Eye (tissue), 1 donor: ENCODE data around the gene CTNNBL1.
"Not testable (repeated sequence)": the region's sequence is repeated elsewhere in the genome, so short reads cannot be mapped to it uniquely, and the experiment has no call there.

Experiments used
- DNase-seq: peaks from one replicate; pipeline ENCODE4 v3.0.0-alpha.2; 2015

The CTNNBL1 gene

GRCh38 chr20:37829128-37829527, 135.3 kb downstream of the CTNNBL1 start:
- DNase-seq = no peak

- DNase-seq = no peak
These were observed 139.5 kb downstream of the CTNNBL1 start for GRCh38 chr20:37833221-37833896.

- no peak for DNase-seq
These were observed 143.1 kb downstream of the CTNNBL1 start for GRCh38 chr20:37836926-37837325.

- peak; percentile 88 for DNase-seq
These were observed 144.1 kb downstream of the CTNNBL1 start for GRCh38 chr20:37837924-37838323.

GRCh38 chr20:37838769-37839431, 145.1 kb downstream of the CTNNBL1 start:
- no peak for DNase-seq

DNA sequence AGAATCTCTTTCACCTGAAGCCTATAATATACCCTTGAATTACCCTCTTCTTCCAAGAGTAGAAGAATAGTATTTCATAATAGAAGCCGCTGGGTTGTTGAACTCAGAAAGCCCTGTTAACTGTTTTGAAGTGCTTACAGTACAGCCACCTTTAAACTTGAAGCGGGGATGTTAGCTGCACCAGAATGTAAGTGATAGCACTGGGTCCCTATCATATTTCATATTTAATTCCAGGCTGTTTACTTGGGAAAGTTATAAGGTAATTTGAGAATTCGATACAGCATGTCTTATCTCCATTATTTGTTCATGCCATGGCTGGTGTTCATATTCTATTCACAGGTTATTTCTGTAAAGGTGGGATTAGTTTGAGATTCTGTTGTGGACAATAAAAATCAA, 145.6 kb downstream of the CTNNBL1 start:
- DNase-seq = no peak

DNA sequence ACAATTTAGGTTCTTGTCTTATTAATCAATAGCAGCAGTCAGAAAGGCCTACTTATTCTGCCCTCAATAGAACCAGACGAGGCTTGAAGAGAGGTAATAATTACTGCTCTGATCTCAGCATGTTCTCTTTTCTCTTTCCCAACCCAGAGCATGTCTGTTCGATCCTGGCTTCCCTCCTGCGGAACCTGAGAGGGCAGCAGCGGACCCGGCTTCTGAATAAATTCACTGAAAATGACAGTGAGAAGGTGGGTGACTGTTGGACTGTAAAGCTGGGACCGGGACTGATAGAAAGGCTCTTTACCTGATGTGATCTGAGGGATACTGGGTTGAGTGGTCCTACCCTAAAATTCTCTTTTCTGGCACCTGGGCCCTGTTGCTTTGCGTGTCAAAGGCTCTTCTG, 146.1 kb downstream of the CTNNBL1 start:
- DNase-seq = no peak

DNA sequence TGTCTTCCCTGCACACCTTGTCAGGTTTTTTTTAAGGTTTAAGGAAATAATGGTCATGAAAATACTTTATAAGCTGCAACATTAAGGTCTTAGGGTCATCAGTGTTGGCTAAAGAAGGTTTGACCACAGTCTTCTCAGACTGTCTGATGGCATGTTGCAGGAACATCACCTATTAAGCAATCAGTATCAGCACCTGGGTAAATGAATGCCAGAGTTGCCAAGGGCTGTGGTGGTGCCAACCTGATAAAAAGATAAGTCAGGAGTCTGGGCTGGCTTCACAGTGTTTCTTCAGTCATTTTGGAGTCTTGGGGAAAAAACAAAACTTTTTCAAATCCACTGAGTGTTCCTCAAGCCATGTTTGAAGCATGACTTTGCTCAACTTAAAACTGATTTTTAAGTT, 147.6 kb downstream of the CTNNBL1 start:
- DNase-seq = no peak

- DNase-seq = no peak
These were observed 148.1 kb downstream of the CTNNBL1 start for GRCh38 chr20:37841971-37842370.

GRCh38 chr20:37845241-37845681, 151.4 kb downstream of the CTNNBL1 start:
- no peak for DNase-seq

DNA sequence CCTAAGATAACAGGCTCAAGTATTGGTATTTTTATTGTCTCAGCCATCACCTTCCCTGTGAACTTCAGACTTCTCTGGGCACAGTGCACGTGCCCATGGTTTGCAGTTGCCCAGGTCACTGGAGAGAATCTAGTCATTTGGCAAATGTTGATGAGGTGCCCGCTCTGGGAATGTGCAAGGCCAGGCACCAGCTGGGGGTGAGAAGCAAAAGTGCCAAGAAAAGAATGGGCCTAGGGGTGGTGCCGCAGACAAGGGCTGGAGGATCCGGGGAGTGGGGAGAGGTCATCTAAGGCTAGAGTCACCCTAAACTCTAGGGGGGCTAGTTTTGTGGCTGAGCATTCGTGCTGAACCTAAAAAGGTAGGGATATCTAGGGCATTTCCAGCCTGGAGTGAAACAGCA, 152.0 kb downstream of the CTNNBL1 start:
- no peak for DNase-seq

- DNase-seq = no peak
These were observed 152.7 kb downstream of the CTNNBL1 start for GRCh38 chr20:37846573-37846972.

DNA sequence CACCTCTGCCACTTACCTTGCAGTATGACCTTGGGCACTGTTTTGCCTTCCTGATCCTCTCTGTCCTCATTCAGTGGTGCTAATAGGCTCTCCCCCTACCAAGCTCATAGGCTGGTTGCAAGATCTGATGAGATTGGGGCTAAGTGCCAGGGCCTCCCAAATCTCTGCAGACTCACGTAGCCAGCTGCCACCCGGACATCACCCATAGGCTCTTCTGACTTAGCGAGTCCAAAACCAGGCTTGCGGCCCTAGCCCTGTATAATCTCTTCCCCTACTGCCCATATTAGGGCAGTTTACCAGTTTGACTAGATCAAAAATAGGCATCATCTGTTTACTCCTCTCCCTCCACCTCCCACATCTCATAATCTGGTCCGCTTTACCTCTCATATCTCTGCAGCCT, 154.9 kb downstream of the CTNNBL1 start:
- no peak for DNase-seq

DNA sequence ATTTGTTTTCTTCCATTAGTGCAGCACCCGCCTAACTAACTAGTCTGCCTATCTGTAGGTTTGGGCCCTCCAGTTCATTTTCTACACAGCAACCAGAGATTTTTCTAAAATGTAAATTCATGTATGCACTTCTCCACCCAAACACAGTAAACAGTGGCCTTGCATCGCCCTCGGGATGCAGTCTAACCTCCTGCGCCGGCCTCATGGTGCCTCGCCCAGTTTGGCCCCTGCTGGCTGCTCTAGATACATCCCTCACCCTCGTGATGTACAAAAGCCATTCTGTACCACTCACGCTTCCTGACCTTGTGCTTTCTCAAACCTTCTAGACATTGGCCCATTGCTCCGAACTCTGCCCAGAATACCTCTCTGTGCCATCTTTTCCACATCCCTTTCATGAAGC, 155.3 kb downstream of the CTNNBL1 start:
- DNase-seq = no peak

DNA sequence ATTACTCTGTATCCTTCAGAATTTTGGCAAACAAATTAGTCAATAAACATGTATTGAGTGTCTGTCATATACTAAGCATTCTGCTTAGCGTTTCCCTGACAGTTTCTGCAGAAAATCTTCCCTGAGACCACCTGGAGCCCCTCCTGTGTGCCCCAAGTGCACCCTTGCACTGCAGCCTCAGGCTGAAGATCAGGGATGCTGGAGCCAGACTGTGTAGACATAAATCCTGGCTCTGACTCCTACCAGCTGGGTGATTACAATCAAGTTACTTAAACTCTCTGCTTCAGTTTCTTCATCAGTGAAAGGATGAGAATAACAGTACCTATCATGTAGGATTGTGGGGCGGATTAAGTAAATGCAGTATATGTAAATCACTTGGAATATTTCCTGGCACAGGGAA, 155.7 kb downstream of the CTNNBL1 start:
- DNase-seq = no peak

GRCh38 chr20:37850036-37850592, 156.3 kb downstream of the CTNNBL1 start:
- DNase-seq = no peak

DNA sequence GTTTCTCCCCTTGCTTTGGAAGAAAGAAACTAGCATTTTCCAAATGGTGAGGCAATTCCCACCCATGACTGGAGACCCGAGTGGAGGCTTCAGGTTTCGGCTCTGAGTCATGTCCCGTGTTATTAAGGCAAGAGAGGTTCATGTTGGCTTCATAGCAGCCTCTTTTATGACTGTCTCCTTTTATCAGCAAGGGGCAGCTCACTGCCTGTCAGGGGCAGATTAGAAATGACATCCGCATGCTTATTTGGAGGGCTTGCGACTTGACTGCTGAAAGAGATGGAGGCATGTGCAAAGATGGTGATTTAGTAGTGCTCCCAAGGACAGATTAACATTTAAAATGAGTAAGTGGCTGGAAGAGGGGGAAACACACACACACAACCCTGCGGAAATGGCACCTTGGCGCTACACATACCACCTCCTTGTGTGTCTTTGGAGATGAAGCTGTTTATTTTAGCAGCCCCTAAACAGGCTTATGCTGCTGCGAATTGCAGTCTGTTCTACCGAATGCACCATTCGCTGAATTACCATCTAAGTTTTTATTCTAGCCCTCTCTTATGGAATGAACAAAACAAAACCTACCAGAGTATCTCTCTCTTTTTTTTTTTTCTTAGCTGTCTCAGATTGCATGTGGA, 157.0 kb downstream of the CTNNBL1 start:
- peak; percentile 38 for DNase-seq

GRCh38 chr20:37852666-37853065, 158.8 kb downstream of the CTNNBL1 start:
- no peak for DNase-seq

GRCh38 chr20:37853823-37854375, 160.1 kb downstream of the CTNNBL1 start:
- DNase-seq = no peak

DNA sequence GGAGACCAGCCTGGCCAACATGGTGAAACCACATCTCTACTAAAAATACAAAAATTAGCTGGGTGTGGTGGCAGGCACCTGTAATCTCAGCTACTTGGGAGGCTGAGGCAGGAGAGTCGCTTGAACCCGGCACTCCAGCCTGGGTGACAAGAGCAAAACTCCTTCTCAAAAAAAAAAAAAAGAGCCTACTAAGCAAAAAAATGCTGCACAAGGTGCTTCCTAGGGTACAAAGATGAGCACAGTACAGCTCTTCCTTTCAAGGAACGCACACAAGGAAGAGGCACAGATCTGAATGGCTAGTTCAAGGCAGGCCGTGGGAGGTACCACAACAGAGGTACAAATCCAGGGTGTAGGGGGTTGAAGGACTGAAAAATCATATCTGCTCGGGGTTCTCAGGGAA, 162.2 kb downstream of the CTNNBL1 start:
- DNase-seq = not testable (repeated sequence)

GRCh38 chr20:37856932-37857660, 163.3 kb downstream of the CTNNBL1 start:
- no peak for DNase-seq

GRCh38 chr20:37859406-37860171, 165.8 kb downstream of the CTNNBL1 start:
- no peak for DNase-seq
